Measurements from ENCODE around the gene MS4A4E. TPM values are rescaled to one million over a fixed set of nuclear protein-coding genes. Genes with fewer than 3 reads are reported as not detected.

The MS4A4E gene
- total and polyA plus RNA-seq, 2 experiments from 2014 or later, result not detected

- TF ChIP-seq REST (IDR thresholded peaks at IDR 0.05; ENCODE audit: unreplicated experiment), result no peak
- no peak for TF ChIP-seq EZH2 (IDR thresholded peaks at IDR 0.05; ENCODE audit: low read depth, unreplicated experiment)
- no peak for TF ChIP-seq CREB1 (CRISPR knock-in tag; IDR thresholded peaks at IDR 0.05; ENCODE audit: low read depth)
- no peak for TF ChIP-seq EZH2phosphoT487 (IDR thresholded peaks at IDR 0.05; ENCODE audit: unreplicated experiment)
- no peak for TF ChIP-seq POLR2AphosphoS5 (IDR thresholded peaks at IDR 0.05; ENCODE audit: low read depth)
These were observed 21.2 kb downstream of the MS4A4E start (continued) for GRCh38 chr11:60221692-60222091.

DNA sequence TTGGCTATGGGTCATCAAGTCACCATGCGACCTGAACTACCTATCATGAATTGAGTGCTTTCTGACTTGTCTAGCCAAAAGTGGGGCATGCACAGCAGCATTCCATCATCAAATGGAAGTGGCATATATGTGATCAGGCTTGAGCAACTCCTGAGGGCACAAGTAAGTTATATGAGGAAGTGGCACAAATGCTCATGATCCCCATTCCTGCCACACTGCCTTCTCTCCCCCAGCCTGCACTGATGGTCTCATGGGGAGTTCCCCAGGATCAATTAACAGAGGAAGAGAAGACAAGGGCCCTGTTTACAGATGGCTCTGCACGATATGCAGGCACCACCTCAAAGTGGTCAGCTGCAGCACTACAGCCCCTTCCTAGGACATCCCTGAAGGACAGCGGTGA, 21.8 kb downstream of the MS4A4E start:
- no peaks in the 10 kb centered on the region; the same call in 1 of the 2 replicates for H3K4me1 ChIP-seq (ENCODE audit: insufficient read depth)
- H3F3A ChIP-seq (replicated peaks; ENCODE audit: low read depth), result no peaks in the 10 kb centered on the region
- ATAC-seq (no peak), DNase-seq (ENCODE audit: low spot score) (no peak)
- no peak overlapping the region for H2AFZ ChIP-seq
- no peaks in the 10 kb centered on the region for H3K27me3 ChIP-seq (ENCODE audit: insufficient read depth)
- H3K4me3 ChIP-seq, result no peak overlapping the region
- no peaks in the 10 kb centered on the region for H4K20me1 ChIP-seq (replicated peaks; ENCODE audit: insufficient read depth)
- no peak for TF ChIP-seq EZH2 (IDR thresholded peaks at IDR 0.05; ENCODE audit: low read depth, unreplicated experiment)
- TF ChIP-seq, protein P1, sequence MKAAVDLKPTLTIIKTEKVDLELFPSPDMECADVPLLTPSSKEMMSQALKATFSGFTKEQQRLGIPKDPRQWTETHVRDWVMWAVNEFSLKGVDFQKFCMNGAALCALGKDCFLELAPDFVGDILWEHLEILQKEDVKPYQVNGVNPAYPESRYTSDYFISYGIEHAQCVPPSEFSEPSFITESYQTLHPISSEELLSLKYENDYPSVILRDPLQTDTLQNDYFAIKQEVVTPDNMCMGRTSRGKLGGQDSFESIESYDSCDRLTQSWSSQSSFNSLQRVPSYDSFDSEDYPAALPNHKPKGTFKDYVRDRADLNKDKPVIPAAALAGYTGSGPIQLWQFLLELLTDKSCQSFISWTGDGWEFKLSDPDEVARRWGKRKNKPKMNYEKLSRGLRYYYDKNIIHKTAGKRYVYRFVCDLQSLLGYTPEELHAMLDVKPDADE (IDR thresholded peaks at IDR 0.05), result no peak
- H3K27me3 Mint-ChIP-seq (ENCODE audit: insufficient read depth, low read depth, poor library complexity), result no peaks in the 10 kb centered on the region
- no peak overlapping the region for H3K4me3 Mint-ChIP-seq
- no peaks in the 10 kb centered on the region for H3K36me3 ChIP-seq (ENCODE audit: insufficient read depth)
- no peaks in the 10 kb centered on the region for H3K9me2 ChIP-seq (ENCODE audit: insufficient read depth)
- H3K27ac Mint-ChIP-seq, result no peak overlapping the region
- H3K4me2 ChIP-seq, result no peak overlapping the region
- no peaks in the 10 kb centered on the region for H3K36me3 Mint-ChIP-seq (ENCODE audit: low read depth)
- no peaks in the 10 kb centered on the region; the same call in 2 of the 3 replicates for H3K9me3 Mint-ChIP-seq
- H3K79me2 ChIP-seq (replicated peaks; ENCODE audit: insufficient read depth), result no peaks in the 10 kb centered on the region
- H3K4me1 Mint-ChIP-seq, result peaks cover 7% of the 10 kb centered on the region; the same call in 2 of the 3 replicates
- no peak overlapping the region for H3K27ac ChIP-seq (ENCODE audit: low read depth)

DNA sequence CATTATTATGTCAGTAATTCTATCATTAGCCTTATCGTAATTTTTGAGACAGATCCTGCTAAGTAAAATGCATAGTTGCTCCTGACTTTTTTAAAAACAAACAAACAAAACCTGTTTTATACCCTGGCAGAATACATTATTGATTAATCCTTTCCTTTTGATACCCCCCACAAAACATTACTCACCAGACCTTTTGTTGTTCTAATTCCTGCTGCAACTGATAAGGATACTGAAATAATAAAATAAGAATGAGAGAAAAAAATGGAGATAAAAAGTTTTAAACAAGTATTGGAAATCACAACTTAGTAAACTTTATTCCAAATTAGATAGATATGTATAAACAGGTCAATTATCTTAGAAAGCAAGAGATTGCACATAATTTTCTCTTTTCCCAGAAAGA, 28.6 kb downstream of the MS4A4E start:
- no peak overlapping the region for H3K27ac Mint-ChIP-seq
- Histone ChIP-seq H3K4me1 (ENCODE audit: insufficient read depth) (peaks cover 6% of the 10 kb centered on the region), H3K79me2 (replicated peaks; ENCODE audit: insufficient read depth) (no peaks in the 10 kb centered on the region), H3K27me3 (ENCODE audit: insufficient read depth) (no peaks in the 10 kb centered on the region), H3K4me3 (no peak overlapping the region), H3K27ac (ENCODE audit: low read depth) (no peak overlapping the region), H4K20me1 (replicated peaks; ENCODE audit: insufficient read depth) (no peaks in the 10 kb centered on the region), H2AFZ (no peak overlapping the region), H3K36me3 (ENCODE audit: insufficient read depth) (no peaks in the 10 kb centered on the region), H3F3A (replicated peaks; ENCODE audit: low read depth) (no peaks in the 10 kb centered on the region), H3K9me2 (ENCODE audit: insufficient read depth) (no peaks in the 10 kb centered on the region), H3K4me2 (no peak overlapping the region)
- DNase-seq (ENCODE audit: low spot score), result no peak
- no peaks in the 10 kb centered on the region for H3K9me3 Mint-ChIP-seq
- ATAC-seq, result no peak
- peaks cover 13% of the 10 kb centered on the region; the same call in 2 of the 3 replicates for H3K4me1 Mint-ChIP-seq
- H3K4me3 Mint-ChIP-seq, result no peak overlapping the region
- H3K27me3 Mint-ChIP-seq (ENCODE audit: insufficient read depth, low read depth, poor library complexity), result no peaks in the 10 kb centered on the region
- no peaks in the 10 kb centered on the region for H3K36me3 Mint-ChIP-seq (ENCODE audit: low read depth)
- TF ChIP-seq ZNF114 (CRISPR knock-in tag; IDR thresholded peaks at IDR 0.05), result no peak
- no peak for TF ChIP-seq NANOG (IDR thresholded peaks at IDR 0.05; ENCODE audit: borderline replicate concordance)
- no peak for TF ChIP-seq STAT1 (IDR thresholded peaks at IDR 0.05; ENCODE audit: unreplicated experiment)
- TF ChIP-seq, protein P2, sequence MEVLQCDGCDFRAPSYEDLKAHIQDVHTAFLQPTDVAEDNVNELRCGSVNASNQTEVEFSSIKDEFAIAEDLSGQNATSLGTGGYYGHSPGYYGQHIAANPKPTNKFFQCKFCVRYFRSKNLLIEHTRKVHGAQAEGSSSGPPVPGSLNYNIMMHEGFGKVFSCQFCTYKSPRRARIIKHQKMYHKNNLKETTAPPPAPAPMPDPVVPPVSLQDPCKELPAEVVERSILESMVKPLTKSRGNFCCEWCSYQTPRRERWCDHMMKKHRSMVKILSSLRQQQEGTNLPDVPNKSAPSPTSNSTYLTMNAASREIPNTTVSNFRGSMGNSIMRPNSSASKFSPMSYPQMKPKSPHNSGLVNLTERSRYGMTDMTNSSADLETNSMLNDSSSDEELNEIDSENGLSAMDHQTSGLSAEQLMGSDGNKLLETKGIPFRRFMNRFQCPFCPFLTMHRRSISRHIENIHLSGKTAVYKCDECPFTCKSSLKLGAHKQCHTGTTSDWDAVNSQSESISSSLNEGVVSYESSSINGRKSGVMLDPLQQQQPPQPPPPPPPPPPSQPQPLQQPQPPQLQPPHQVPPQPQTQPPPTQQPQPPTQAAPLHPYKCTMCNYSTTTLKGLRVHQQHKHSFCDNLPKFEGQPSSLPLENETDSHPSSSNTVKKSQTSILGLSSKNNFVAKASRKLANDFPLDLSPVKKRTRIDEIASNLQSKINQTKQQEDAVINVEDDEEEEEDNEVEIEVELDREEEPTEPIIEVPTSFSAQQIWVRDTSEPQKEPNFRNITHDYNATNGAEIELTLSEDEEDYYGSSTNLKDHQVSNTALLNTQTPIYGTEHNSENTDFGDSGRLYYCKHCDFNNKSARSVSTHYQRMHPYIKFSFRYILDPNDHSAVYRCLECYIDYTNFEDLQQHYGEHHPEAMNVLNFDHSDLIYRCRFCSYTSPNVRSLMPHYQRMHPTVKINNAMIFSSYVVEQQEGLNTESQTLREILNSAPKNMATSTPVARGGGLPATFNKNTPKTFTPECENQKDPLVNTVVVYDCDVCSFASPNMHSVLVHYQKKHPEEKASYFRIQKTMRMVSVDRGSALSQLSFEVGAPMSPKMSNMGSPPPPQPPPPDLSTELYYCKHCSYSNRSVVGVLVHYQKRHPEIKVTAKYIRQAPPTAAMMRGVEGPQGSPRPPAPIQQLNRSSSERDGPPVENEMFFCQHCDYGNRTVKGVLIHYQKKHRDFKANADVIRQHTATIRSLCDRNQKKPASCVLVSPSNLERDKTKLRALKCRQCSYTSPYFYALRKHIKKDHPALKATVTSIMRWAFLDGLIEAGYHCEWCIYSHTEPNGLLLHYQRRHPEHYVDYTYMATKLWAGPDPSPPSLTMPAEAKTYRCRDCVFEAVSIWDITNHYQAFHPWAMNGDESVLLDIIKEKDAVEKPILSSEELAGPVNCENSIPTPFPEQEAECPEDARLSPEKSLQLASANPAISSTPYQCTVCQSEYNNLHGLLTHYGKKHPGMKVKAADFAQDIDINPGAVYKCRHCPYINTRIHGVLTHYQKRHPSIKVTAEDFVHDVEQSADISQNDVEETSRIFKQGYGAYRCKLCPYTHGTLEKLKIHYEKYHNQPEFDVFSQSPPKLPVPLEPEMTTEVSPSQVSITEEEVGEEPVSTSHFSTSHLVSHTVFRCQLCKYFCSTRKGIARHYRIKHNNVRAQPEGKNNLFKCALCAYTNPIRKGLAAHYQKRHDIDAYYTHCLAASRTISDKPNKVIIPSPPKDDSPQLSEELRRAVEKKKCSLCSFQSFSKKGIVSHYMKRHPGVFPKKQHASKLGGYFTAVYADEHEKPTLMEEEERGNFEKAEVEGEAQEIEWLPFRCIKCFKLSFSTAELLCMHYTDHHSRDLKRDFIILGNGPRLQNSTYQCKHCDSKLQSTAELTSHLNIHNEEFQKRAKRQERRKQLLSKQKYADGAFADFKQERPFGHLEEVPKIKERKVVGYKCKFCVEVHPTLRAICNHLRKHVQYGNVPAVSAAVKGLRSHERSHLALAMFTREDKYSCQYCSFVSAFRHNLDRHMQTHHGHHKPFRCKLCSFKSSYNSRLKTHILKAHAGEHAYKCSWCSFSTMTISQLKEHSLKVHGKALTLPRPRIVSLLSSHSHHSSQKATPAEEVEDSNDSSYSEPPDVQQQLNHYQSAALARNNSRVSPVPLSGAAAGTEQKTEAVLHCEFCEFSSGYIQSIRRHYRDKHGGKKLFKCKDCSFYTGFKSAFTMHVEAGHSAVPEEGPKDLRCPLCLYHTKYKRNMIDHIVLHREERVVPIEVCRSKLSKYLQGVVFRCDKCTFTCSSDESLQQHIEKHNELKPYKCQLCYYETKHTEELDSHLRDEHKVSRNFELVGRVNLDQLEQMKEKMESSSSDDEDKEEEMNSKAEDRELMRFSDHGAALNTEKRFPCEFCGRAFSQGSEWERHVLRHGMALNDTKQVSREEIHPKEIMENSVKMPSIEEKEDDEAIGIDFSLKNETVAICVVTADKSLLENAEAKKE (CRISPR knock-in tag; IDR thresholded peaks at IDR 0.05), result no peak
- TF ChIP-seq EZH2phosphoT487 (IDR thresholded peaks at IDR 0.05; ENCODE audit: unreplicated experiment), result no peak
